ENCODE results near the gene TNXB. TPM values are rescaled to one million over a fixed set of nuclear protein-coding genes. Genes with fewer than 3 reads are reported as not detected.

TNXB gene
- total and polyA plus RNA-seq, 2 of the 4 experiments (the other 2 are of a cell fraction) = 0.05 TPM; not detected in 1

- H3K56ac ChIP-seq (ENCODE audit: extremely low read depth, insufficient read depth, low read length) = no peak overlapping the region
- no peak overlapping the region for H2AK9ac ChIP-seq (replicated peaks; ENCODE audit: low read depth, low read length, poor library complexity)
- no peak overlapping the region for H3K4me3 ChIP-seq (ENCODE audit: insufficient read depth, low read depth, low read length)
- no peaks in the 10 kb centered on the region for H3K79me1 ChIP-seq (ENCODE audit: low read depth in 1 of 2, low read length in 2 of 2)
- H2BK5ac ChIP-seq (ENCODE audit: low read depth, low read length, poor library complexity, severe bottlenecking) = no peak overlapping the region
- BruUV-seq (replicated peaks) = no TSS peak
- in situ Hi-C loops (cut with MboI; ENCODE audit: low sequenced_read_pairs) (no loop called here), dilution Hi-C loops (cut with HindIII; ENCODE audit: low sequenced_read_pairs, unreplicated experiment) (no loop called here), intact Hi-C loops (cut with micrococcal nuclease) (no loop called here)
- H3K9ac ChIP-seq (ENCODE audit: low read depth, low read length) = no peak overlapping the region
- no peak overlapping the region for H3K27ac ChIP-seq (ENCODE audit: insufficient read depth, low read length)
- no peaks in the 10 kb centered on the region for H3K36me3 ChIP-seq (ENCODE audit: control insufficient read depth, insufficient read depth, low read length)
- ChIA-PET POLR2A (ENCODE audit: unreplicated experiment) (no interaction called here), CTCF (interaction anchor here (0.9 kb wide), 1 partner anchor 21 kb away, joined by 3 read pairs; no protein-coding TSS in a partner anchor)
- no peaks in the 10 kb centered on the region; the same call in 1 of the 2 replicates for H3K9me1 ChIP-seq (ENCODE audit: insufficient read depth, low read length)
- TF ChIP-seq MXI1 (IDR thresholded peaks at IDR 0.05; ENCODE audit: borderline replicate concordance, low read depth, low read length) = no peak
- TF ChIP-seq RAD21 (IDR thresholded peaks at IDR 0.05; ENCODE audit: low read length) = no peak
- no peak for TF ChIP-seq BHLHE40 (IDR thresholded peaks at IDR 0.05; ENCODE audit: low read depth, low read length)
- TF ChIP-seq FOS (IDR thresholded peaks at IDR 0.05; ENCODE audit: low read depth, low read length) = no peak
- TF ChIP-seq NFE2L2 (IDR thresholded peaks at IDR 0.05; ENCODE audit: low read depth, low read length) = no peak
- no peak for TF ChIP-seq CEBPB (IDR thresholded peaks at IDR 0.05; ENCODE audit: low read depth, low read length)
- TF ChIP-seq CHD1 (IDR thresholded peaks at IDR 0.05; ENCODE audit: low read depth, low read length) = no peak
- no peak for TF ChIP-seq USF2 (IDR thresholded peaks at IDR 0.05; ENCODE audit: low read depth, low read length)
- TF ChIP-seq MAZ (IDR thresholded peaks at IDR 0.05; ENCODE audit: borderline replicate concordance, low read depth, low read length) = no peak
- no peak overlapping the region for H3K23ac ChIP-seq (ENCODE audit: low read depth, low read length)
- no peak overlapping the region for H2BK120ac ChIP-seq (ENCODE audit: low read depth, low read length)
- no peaks in the 10 kb centered on the region for H3K9me3 ChIP-seq (ENCODE audit: control insufficient read depth, insufficient read depth, low read length)
- no peak overlapping the region for H4K8ac ChIP-seq (ENCODE audit: low read depth in 2 of 2, low read length in 2 of 2)
- no peak overlapping the region for H3K4ac ChIP-seq (ENCODE audit: low read depth, low read length)
- no peaks in the 10 kb centered on the region for H4K20me1 ChIP-seq (ENCODE audit: insufficient read depth, low read length)
- no peak overlapping the region for H4K91ac ChIP-seq (ENCODE audit: insufficient read depth, low read depth, low read length)
- DNase-seq (no peak), ATAC-seq (ENCODE audit: low read depth) (peak; percentile 48)
- H2AFZ ChIP-seq (replicated peaks; ENCODE audit: low read length, poor library complexity) = no peak overlapping the region
- H4K5ac ChIP-seq (ENCODE audit: low read depth, low read length) = no peak overlapping the region
- H3K27me3 ChIP-seq (ENCODE audit: control insufficient read depth, insufficient read depth, low read length) = peaks cover 1% of the 10 kb centered on the region; the same call in 1 of the 2 replicates
- H2BK20ac ChIP-seq (ENCODE audit: low read depth, low read length) = no peak overlapping the region
- H2BK15ac ChIP-seq (ENCODE audit: low read depth, low read length) = no peak overlapping the region
- H3K18ac ChIP-seq (ENCODE audit: low read depth, low read length) = no peak overlapping the region
- H3K14ac ChIP-seq (replicated peaks; ENCODE audit: low read depth, low read length) = no peak overlapping the region
- peaks cover 7% of the 10 kb centered on the region; the same call in 1 of the 2 replicates for H3K4me1 ChIP-seq (ENCODE audit: control insufficient read depth, insufficient read depth, low read length)
- no peak overlapping the region for H2AK5ac ChIP-seq (ENCODE audit: low read depth, low read length)
- 60% methylated on average over 1 of the region's 5 CpGs; no CpG with 5 or more reads in 1 of the 2 experiments for WGBS, 2 experiments (ENCODE audit: extremely low coverage in 2 of 2, insufficient read length in 1 of 2)
- H3K4me2 ChIP-seq (ENCODE audit: low read depth, low read length) = no peak overlapping the region; the same call in 1 of the 2 replicates
Observed at GRCh38 chr6:32140420-32141046, 31.4 kb upstream of the TNXB start.
